VCaP (cell line): ENCODE data around the gene MTG2.

Source experiments
- H3K27ac ChIP-seq: fragments of 450-650 bp; 2 replicates; pipeline ENCODE4 v1.5.1; 2017
- TF ChIP-seq, protein P1 (sequence below): fragments of 450-650 bp; conservative IDR thresholded peaks from 2 replicates; pipeline ENCODE4 v1.5.1; 2017; ENCODE audit warnings: mild to moderate bottlenecking, moderate library complexity

Gene MTG2

DNA sequence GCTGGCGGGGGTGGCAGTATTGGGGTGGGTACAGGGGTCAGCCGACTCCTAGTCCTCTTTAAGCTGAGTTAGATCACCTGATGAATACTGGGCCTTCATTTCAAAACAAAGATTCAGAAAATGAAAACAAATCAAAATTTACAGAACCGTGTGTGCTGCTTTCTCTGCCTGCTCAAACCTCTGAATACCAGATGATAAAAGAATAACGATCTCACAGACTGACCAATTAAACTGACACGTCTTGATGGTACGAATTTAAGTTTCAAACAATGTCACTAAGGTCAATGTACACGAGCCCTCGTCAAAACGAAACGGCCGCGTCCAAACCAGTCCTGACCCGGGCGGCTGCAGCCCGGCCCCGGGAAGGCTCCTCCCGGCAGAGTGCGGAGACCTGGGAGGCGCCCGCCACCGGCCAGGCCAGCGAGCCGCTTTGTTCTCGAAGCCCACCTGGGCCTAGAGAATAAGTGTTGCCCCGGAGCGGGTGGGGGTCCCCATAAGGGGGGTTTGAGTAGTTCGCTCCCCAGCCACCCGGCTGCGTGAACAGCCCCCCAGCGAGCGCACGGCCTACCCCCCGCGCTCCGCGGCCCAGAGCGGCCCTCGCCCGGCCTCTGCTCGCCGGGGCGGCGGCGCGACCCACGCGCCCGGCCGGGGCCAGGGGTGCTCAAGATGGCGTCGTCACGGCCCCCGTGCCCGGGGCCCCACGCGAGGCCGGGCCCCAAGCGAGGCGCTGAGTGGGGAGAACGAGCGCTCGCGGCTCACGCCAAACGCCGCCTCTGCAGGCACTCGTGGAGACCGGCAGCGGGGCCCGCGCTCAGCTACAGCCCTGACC, 40.4 kb upstream of the MTG2 start:
- TF ChIP-seq, protein P1, sequence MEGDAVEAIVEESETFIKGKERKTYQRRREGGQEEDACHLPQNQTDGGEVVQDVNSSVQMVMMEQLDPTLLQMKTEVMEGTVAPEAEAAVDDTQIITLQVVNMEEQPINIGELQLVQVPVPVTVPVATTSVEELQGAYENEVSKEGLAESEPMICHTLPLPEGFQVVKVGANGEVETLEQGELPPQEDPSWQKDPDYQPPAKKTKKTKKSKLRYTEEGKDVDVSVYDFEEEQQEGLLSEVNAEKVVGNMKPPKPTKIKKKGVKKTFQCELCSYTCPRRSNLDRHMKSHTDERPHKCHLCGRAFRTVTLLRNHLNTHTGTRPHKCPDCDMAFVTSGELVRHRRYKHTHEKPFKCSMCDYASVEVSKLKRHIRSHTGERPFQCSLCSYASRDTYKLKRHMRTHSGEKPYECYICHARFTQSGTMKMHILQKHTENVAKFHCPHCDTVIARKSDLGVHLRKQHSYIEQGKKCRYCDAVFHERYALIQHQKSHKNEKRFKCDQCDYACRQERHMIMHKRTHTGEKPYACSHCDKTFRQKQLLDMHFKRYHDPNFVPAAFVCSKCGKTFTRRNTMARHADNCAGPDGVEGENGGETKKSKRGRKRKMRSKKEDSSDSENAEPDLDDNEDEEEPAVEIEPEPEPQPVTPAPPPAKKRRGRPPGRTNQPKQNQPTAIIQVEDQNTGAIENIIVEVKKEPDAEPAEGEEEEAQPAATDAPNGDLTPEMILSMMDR: no peak
- peak overlapping the region; percentile 99 for H3K27ac ChIP-seq

DNA sequence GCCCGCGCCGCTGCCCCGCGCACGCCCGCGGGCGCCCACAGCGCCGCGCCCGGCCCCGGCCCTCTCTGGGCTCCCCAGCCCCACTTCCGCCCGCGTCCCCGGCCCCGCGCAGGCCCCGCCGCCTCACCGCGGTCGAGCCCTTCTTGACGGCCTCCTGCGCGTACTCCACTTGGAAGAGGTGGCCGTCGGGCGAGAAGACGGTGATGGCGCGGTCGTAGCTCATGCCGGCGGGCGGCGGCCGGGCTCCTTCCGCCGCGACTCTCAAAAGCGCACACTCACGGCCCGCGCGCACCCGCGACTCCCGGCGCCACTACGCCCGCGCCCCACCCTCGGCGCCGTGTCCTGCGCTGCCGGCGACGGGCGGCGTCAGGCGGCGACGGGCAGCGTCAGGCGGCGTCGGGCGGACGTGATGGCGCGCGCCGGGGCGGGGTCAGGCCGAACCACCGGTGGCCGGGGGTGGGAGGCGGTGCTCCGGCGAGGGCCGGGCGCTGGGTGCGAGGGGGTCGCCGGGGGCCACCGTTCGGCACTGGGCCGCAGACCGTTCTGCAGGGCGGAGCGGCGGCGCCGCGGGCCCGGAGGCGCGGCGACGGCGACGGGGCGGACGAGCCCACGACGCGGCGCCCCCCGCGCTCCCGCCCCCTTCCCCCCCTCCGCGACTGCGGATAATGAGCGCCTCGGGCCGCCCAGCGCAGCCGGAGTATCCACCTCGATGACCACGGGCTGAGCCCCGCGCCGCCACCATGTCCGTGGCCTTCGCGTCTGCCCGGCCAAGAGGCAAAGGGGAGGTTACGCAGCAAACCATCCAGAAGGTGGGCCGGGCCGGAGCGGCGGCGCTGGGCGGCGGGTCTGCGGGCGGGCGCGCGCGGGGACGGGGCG, 39.5 kb upstream of the MTG2 start, which contains the start of the genes PSMA7 and SS18L1:
TSS of gene PSMA7 (minus strand) at position 314 of the 876 bp plus-strand sequence. CDS start at position 223, 91 bp downstream.
TSS of gene SS18L1 (plus strand) at position 689 of the 876 bp plus-strand sequence. CDS start at position 741, 52 bp downstream.
- TF ChIP-seq, protein P1: no peak
- H3K27ac ChIP-seq: peak within 1 kb of the TSS; percentile 99

DNA sequence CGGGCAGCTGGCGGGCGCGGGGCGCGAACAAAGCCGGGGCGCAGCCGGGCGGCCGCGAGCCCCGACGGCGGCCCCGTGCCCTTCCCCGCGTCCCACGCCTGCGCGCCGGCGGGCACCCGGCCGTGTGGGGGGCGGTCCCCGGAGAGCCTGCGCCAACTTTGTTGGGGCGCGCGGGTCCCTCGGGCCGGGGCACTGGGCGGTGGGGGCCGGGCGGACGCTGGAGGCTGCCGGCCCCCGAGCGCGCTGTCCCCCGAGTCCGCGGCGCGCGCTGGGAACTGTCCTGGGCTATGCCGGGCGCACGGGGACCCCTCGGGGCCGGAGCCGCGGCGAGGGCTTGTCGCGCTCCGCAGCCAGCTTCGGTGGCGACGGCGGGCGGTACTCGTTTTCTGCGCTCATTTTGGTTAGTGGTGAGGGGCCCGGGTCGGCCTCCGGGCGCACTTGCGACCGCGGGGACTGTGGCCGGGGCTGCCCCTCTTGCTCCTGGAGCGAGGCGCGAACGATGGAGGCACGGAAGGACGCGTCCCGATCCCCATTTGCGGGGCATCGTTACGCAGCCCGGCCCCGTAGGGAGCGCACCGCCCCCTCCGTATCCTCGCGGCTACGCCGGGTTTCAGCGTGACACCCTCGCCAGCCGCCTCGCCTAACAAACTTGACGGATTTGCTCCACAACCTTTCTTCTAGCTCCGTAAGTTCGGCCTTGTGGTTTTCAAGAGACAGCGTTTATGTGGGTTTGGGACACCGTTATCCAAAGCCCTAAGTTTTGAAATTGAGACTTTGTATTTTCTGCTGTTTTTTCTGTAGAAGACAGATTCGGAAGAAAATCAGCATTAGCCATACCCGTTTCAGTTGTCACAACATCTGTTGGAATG, 38.6 kb upstream of the MTG2 start:
- TF ChIP-seq, protein P1: no peak; the same call in 1 of the 2 replicates
- H3K27ac ChIP-seq: peak overlapping the region; percentile 99

DNA sequence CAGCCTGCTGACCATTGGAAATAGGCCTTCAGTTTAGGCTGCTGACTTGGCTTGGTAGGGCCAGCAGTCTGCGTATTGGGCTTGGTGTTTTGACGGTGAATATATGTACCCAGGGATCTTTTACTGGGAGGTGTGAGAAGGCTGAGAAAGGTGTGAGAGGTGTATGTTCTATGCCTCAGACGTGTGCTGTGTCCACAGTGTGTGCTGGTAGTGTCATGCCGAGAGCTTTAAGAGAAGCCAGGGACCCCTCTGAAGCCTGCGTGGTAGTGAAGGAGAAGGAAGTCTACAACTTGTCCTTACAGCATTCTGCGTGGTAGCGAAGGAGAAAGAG, 37.2 kb upstream of the MTG2 start:
- TF ChIP-seq, protein P1: no peak
- H3K27ac ChIP-seq: peak overlapping the region; percentile 99; the same call in 1 of the 2 replicates

DNA sequence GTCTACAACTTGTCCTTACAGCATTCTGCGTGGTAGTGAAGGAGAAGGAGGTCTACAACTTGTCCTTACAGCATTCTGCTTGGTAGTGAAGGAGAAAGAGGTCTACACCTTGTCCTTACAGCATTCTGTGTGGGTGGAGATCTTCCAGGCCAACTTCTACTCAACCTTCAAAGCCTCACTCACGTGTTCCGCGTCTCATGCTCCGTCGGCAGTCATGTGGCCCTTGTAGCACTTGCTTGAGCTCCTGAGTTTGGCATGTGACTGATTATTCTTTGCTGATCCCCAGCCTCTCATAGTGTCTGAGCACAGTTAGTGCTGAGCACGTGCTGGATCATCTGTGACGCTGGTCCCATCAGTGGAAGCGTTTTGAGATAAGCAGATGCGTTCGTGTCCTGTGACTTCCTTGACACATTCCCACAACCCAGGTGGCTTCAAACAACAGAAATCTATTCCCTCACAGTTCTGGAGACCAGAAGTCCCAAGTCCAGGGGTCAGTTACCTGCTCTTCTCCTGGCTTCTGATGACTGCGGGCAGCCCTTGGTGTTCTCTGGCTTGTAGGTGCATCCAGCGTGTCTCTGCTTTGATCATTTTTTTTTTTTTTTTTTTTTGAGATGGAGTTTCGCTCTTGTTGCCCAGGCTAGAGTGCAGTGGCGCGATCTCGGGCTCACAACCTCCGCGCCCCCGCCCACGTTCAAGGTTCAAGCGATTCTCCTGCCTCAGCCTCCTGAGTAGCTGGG, 36.6 kb upstream of the MTG2 start:
- TF ChIP-seq, protein P1: no peak
- H3K27ac ChIP-seq: no peak overlapping the region

DNA sequence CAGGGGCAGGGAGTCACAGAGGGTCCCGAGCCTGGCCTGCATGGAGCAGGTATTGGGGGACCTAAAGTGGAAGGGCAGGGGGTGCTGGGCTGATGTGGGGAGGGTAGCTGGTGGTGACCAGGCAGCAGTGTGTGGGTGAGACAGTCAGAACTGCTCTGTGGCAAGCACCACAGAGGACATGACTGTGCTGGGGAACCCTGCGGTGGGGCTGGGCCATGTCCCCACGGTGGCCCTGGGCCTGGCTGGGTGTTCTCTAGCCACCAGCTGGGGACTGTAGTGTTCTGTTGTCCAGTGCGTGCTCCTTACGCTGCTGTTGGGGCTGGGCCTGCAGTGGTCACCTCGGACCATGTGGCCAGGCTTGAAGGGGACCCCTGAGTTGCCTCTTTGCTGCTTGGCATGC, 35.7 kb upstream of the MTG2 start:
- H3K27ac ChIP-seq: no peak overlapping the region
- TF ChIP-seq, protein P1: no peak
